GM12878 (cell line): ENCODE data around the gene NEU1. TPM values are rescaled to one million over a fixed set of nuclear protein-coding genes. Genes with fewer than 3 reads are reported as not detected.

Experiments used
- ATAC-seq: fragments of 200-7000 bp; cut with Tn5 transposase; 3 replicates; pipeline ENCODE4 v1.9.1; 2020; ENCODE audit warnings: mild to moderate bottlenecking, moderate library complexity
- BruUV-seq: library from RNA; stranded (reverse); fragments of 400-500 nt; replicated peaks from 2 replicates; lab custom pipeline; 2021; lab: Mats Ljungman, UMichigan
- CTCF ChIA-PET: fragments of 300-600 bp; sonication (Branson Sonifier 250); formaldehyde crosslinking; extraction: SDS; loops from one replicate; lab custom pipeline; 2021; ENCODE audit warnings: inconsistent platforms; lab: Yijun Ruan, JAX
- POLR2A ChIA-PET: fragments of 350-600 bp; formaldehyde crosslinking; extraction: SDS; loops from one replicate; lab custom pipeline; 2021; ENCODE audit warnings: inconsistent platforms; lab: Charles Lee
- RAD21 ChIA-PET: fragments of 300-600 bp; sonication (Branson Sonifier 250); formaldehyde crosslinking; loops from one replicate; lab custom pipeline; 2023; ENCODE audit warnings: antibody characterized with exemption; ENCODE audit not compliant: unreplicated experiment; lab: Charles Lee
- SMC1A ChIA-PET: fragments of 300-600 bp; sonication (Branson Sonifier 250); formaldehyde crosslinking; loops from one replicate; lab custom pipeline; 2023; ENCODE audit not compliant: unreplicated experiment, uncharacterized antibody; lab: Charles Lee
- DNase-seq: peaks from one replicate; pipeline ENCODE4 v3.0.0-alpha.2; 2011; ENCODE audit warnings: low read depth, low spot score
- FAIRE-seq: peaks from 3 replicates; lab custom pipeline; 2011; peaks lifted over from hg19 to GRCh38; lab: Jason Lieb, UNC
- H2AFZ ChIP-seq: 2 replicates; pipeline ENCODE4 v1.6.0; 2011; ENCODE audit warnings: low read depth, low read length, control low read depth; ENCODE audit not compliant: control insufficient read depth
- H3K27ac ChIP-seq: 2 replicates; pipeline ENCODE4 v1.5.1; 2011; ENCODE audit warnings: control low read depth; ENCODE audit not compliant: control insufficient read depth, insufficient read depth
- H3K27me3 ChIP-seq, 2 experiments: replicated peaks in 1 of 2; 2 replicates each; pipeline versions ENCODE4 v1.6.0 to v1.6.1; 2011; ENCODE audit warnings: low read length in 1 of 2; ENCODE audit not compliant: control insufficient read depth in 2 of 2, insufficient read depth in 2 of 2
- H3K36me3 ChIP-seq, 2 experiments: 2 replicates each; pipeline ENCODE4 v1.5.1; 2011; ENCODE audit warnings: low read length in 1 of 2; ENCODE audit not compliant: control insufficient read depth in 2 of 2, insufficient read depth in 2 of 2
- H3K4me1 ChIP-seq: 2 replicates; pipeline ENCODE4 v1.6.1; 2011; ENCODE audit warnings: mild to moderate bottlenecking, low read length, moderate library complexity, mixed read lengths; ENCODE audit not compliant: control insufficient read depth, insufficient read depth
- H3K4me2 ChIP-seq: 2 replicates; pipeline ENCODE4 v1.6.0; 2011; ENCODE audit warnings: control low read depth; ENCODE audit not compliant: control insufficient read depth, insufficient read depth
- H3K4me3 ChIP-seq: fragments of 200-600 bp; sonication (generic); 2 replicates; pipeline ENCODE4 v1.5.1; 2016
- H3K79me2 ChIP-seq: 2 replicates; pipeline ENCODE4 v1.6.0; 2011; ENCODE audit warnings: low read length; ENCODE audit not compliant: control insufficient read depth, insufficient read depth
- H3K9ac ChIP-seq: 2 replicates; pipeline ENCODE4 v1.8.0; 2011; ENCODE audit warnings: low read length, control low read depth, mixed read lengths; ENCODE audit not compliant: control insufficient read depth, insufficient read depth
- H3K9me3 ChIP-seq: replicated peaks from 3 replicates; pipeline ENCODE4 v1.5.1; 2011; ENCODE audit warnings: mild to moderate bottlenecking, low read length; ENCODE audit not compliant: control insufficient read depth, insufficient read depth
- H4K20me1 ChIP-seq: 2 replicates; pipeline ENCODE4 v1.6.0; 2011; ENCODE audit not compliant: control insufficient read depth, insufficient read depth
- BCLAF1 ChIP-seq: fragments of 450-650 bp; IDR thresholded peaks from 2 replicates; pipeline ENCODE4 v1.6.1; 2017; ENCODE audit warnings: antibody characterized with exemption, mild to moderate bottlenecking, moderate library complexity
- BHLHE40 ChIP-seq, 2 experiments: fragments of 450-650 bp in 1 of 2; IDR thresholded peaks; 2 replicates each; pipeline ENCODE4 v1.6.1; 2011 to 2017; ENCODE audit warnings: low read depth in 2 of 2, borderline replicate concordance in 1 of 2, improper control_type of control experiment in 1 of 2, low read length in 1 of 2, mild to moderate bottlenecking in 1 of 2
- CBX3 ChIP-seq: fragments of 200-600 bp; sonication (generic); IDR thresholded peaks from 2 replicates; pipeline ENCODE4 v1.6.1; 2016; ENCODE audit warnings: low read depth, borderline replicate concordance
- CHD1 ChIP-seq: IDR thresholded peaks from 2 replicates; pipeline ENCODE4 v1.6.1; 2012; ENCODE audit warnings: low read depth, low read length, improper control_type of control experiment
- EP300 ChIP-seq, 2 experiments: fragments of 150-350 bp in 1 of 2; IDR thresholded peaks; 2 replicates each; pipeline ENCODE4 v1.6.1; 2011 to 2012; ENCODE audit warnings: low read depth in 2 of 2, low read length in 2 of 2, borderline replicate concordance in 1 of 2, improper control_type of control experiment in 1 of 2, inconsistent platforms in 1 of 2; ENCODE audit not compliant: control insufficient read depth in 1 of 2
- HDAC2 ChIP-seq: fragments of 200-600 bp; sonication (generic); IDR thresholded peaks from 2 replicates; pipeline ENCODE4 v1.6.1; 2017
- HDAC6 ChIP-seq: fragments of 200-600 bp; sonication (generic); IDR thresholded peaks from one replicate; pipeline ENCODE4 v1.8.0; 2017; ENCODE audit warnings: antibody characterized with exemption; ENCODE audit not compliant: unreplicated experiment
- IRF4 ChIP-seq: IDR thresholded peaks from 2 replicates; pipeline ENCODE4 v1.6.1; 2011; ENCODE audit warnings: low read depth, low read length
- MAX ChIP-seq: IDR thresholded peaks from 2 replicates; pipeline ENCODE4 v1.6.1; 2012; ENCODE audit warnings: low read depth, low read length, improper control_type of control experiment
- MYC ChIP-seq: IDR thresholded peaks from 2 replicates; pipeline ENCODE4 v1.6.1; 2011; ENCODE audit warnings: mild to moderate bottlenecking, low read length, moderate library complexity, inconsistent platforms; ENCODE audit not compliant: insufficient read depth, insufficient replicate concordance, insufficient read length, severe bottlenecking
- NFYA ChIP-seq: IDR thresholded peaks from 2 replicates; pipeline ENCODE4 v1.6.1; 2011; ENCODE audit warnings: low read depth, mild to moderate bottlenecking, low read length, improper control_type of control experiment, borderline replicate concordance
- PAX5 ChIP-seq: IDR thresholded peaks from 2 replicates; pipeline ENCODE4 v1.6.1; 2011; ENCODE audit warnings: low read depth, low read length, borderline replicate concordance
- RB1 ChIP-seq: fragments of 450-650 bp; formaldehyde crosslinking; IDR thresholded peaks from 2 replicates; pipeline ENCODE4 v1.6.1; 2017; ENCODE audit warnings: mild to moderate bottlenecking, borderline replicate concordance
- SMARCA5 ChIP-seq: fragments of 450-650 bp; IDR thresholded peaks from 2 replicates; pipeline ENCODE4 v1.6.1; 2017; ENCODE audit warnings: mild to moderate bottlenecking
- TBL1XR1 ChIP-seq: IDR thresholded peaks from 2 replicates; pipeline ENCODE4 v1.6.1; 2012; ENCODE audit warnings: low read depth, low read length, improper control_type of control experiment
- YBX1 ChIP-seq: fragments of 450-650 bp; IDR thresholded peaks from 2 replicates; pipeline ENCODE4 v1.6.1; 2016; ENCODE audit warnings: antibody characterized with exemption
- ZBED1 ChIP-seq: IDR thresholded peaks from 2 replicates; pipeline ENCODE4 v1.6.1; 2016; ENCODE audit warnings: borderline replicate concordance
- ZNF274 ChIP-seq: IDR thresholded peaks from one replicate; pipeline ENCODE4 v1.8.0; 2011; ENCODE audit not compliant: insufficient read length, insufficient read depth
- WGBS: methylation state at CpG from one replicate; pipeline ENCODE4 v1.1.6; 2016; ENCODE audit warnings: low lambda C conversion rate; ENCODE audit not compliant: insufficient replicate concordance, insufficient coverage; ENCODE audit errors: missing lambda C conversion rate; 5-methylcytosine and 5-hydroxymethylcytosine counted together
- in situ Hi-C: fragments of 300-500 bp; cut with MboI; formaldehyde crosslinking; loops from 9 replicates; pipeline ENCODE4 v1.14.3; 2018; ENCODE audit warnings: mixed read lengths
- intact Hi-C: fragments of 100-400 bp; cut with micrococcal nuclease; formaldehyde crosslinking; loops from one replicate; pipeline ENCODE4 v1.14.2; 2022; ENCODE audit not compliant: unreplicated experiment
- polyA plus RNA-seq, 11 experiments: library from polyadenylated mRNA; depleted of rRNA in 4 of 11; unstranded in 6 of 11; stranded (reverse) in 5 of 11; fragments of >200 nt; fragmentation: Nextera tagmentation in 4 of 11; fragmentation: Illumina TruSeq in 1 of 11; extraction: Ambion mirVana in 4 of 11; extraction: Trizol in 1 of 11; gene quantifications; 1 replicate in 1 of 11; 2 replicates in 10 of 11; pipeline versions ENCODE4 v1.2.1 to v1.2.3, GENCODE V29; 2011 to 2016; ENCODE audit warnings: inconsistent platforms in 2 of 11, missing spikeins in 2 of 11, low read depth in 1 of 11
- total RNA-seq, 4 experiments: library from RNA; depleted of rRNA in 3 of 4; stranded (reverse); fragments of >200 nt in 3 of 4; fragmentation: Illumina TruSeq in 1 of 4; extraction: Trizol in 1 of 4; gene quantifications; 2 replicates each; pipeline versions ENCODE4 v1.2.1 to v1.2.3, GENCODE V29; 2013 to 2021

Gene NEU1
- total and polyA plus RNA-seq, 10 of the 15 experiments (the other 5 are each of a cell fraction or from before 2014, with no cell fraction given) = 7.2 to 26.9 (median 21.6) TPM

- TF ChIP-seq BHLHE40 (IDR thresholded peaks at IDR 0.05; ENCODE audit: borderline replicate concordance in 1 of 2, low read depth in 2 of 2, low read length in 1 of 2) (peak; percentile 80 to 88), BCLAF1 (no peak), PAX5 (0 out of 2 replicates have a peak, but pooled peaks have one; percentile 45)
Measured at GRCh38 chr6:31836047-31836473, 26.6 kb downstream of the NEU1 start (continued).

GRCh38 chr6:31834367-31835250 is 28.0 kb downstream of the NEU1 start:
- BruUV-seq = no TSS peak
- ChIA-PET CTCF (interaction anchor here (2.8 kb wide), 1 partner anchor 29 kb away, joined by 17 read pairs; the partner anchor contains the start of gene NEU1), RAD21 (interaction anchor here (0.6 to 3.1 kb wide), 4 partner anchors 12 to 388 kb away, joined by 3 to 12 read pairs (median 4); partner anchors contain the start of gene NEU1), POLR2A (interaction anchor here (0.6 to 10.9 kb wide), 11 partner anchors 9 to 266 kb away, joined by 3 to 122 read pairs (median 3); partner anchors contain the start of genes CLIC1, GPANK1, LSM2 and MSH5), SMC1A (interaction anchor here (0.6 to 2.6 kb wide), 6 partner anchors 87 to 720 kb away, joined by 3 to 11 read pairs (median 4); partner anchors contain the start of genes APOM and MSH5)
- peak overlapping the region; percentile 90 for H3K9ac ChIP-seq
- peaks cover 71% of the 10 kb centered on the region for H3K79me2 ChIP-seq
- H2AFZ ChIP-seq = peak overlapping the region; percentile 92
- peaks cover 9% of the 10 kb centered on the region for H4K20me1 ChIP-seq
- FAIRE-seq = no peak
- intact Hi-C loops (loop anchor here (2.0 to 5.0 kb wide), 3 partner anchors 28 to 167 kb away; partner anchors contain the start of genes CSNK2B, LY6G5B, NEU1 and VARS1), in situ Hi-C loops (loop anchor here (10.0 kb wide), 1 partner anchor 290 kb away; the partner anchor contains the start of genes ATP6V1G2, DDX39B and NFKBIL1)
- DNase-seq = peak; percentile 50
- WGBS = 1% methylated on average over 56 of the region's 59 CpGs
- H3K4me2 ChIP-seq = peak overlapping the region; percentile 30
- H3K36me3 ChIP-seq = peaks cover 8 to 24% of the 10 kb centered on the region in 2 experiments
- peak overlapping the region; percentile 96 for H3K27ac ChIP-seq
- ATAC-seq = peak; percentile 72
- no peaks in the 10 kb centered on the region for H3K9me3 ChIP-seq
- H3K4me1 ChIP-seq = peaks cover 20% of the 10 kb centered on the region
- H3K4me3 ChIP-seq = peak overlapping the region; percentile 82
- H3K27me3 ChIP-seq = no peaks in the 10 kb centered on the region
- TF ChIP-seq EP300 (IDR thresholded peaks at IDR 0.05; ENCODE audit: borderline replicate concordance in 1 of 2, control insufficient read depth in 1 of 2, low read depth in 2 of 2, low read length in 2 of 2) (no peak; a peak in 2 of 4 replicates), IRF4 (0 out of 2 replicates have a peak, but pooled peaks have one; percentile 40), MYC (no peak), CBX3 (no peak), SMARCA5 (no peak), TBL1XR1 (no peak), MAX (peak; percentile 5), NFYA (no peak), ZNF274 (no peak), CHD1 (no peak; the same call in 1 of the 2 replicates), HDAC2 (no peak), RB1 (peak; percentile 87), HDAC6 (peak; percentile 77), YBX1 (no peak), ZBED1 (no peak)
